ENCODE data around the gene ANGPTL1.

The ANGPTL1 gene

DNA sequence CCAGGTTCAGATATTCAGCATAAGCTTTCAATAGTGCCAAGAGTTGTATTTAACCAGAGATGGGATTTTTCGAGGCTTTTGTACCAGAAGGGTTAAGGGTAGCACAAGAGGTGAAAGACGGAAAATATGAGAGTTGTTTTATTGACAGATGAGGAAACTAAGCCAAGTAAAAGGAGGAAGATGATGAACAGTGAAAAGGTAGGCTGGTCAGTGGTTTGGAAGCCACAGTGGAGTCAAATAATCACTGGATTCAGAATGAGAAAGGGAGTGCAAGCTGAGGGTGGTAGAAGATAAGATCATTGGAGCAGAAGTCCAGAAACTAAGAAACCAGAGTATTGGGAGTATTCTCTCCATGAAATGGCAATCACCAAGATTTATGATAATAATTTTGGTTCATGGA, 45.7 kb downstream of the ANGPTL1 start (continued):
- TF ChIP-seq, protein P1, sequence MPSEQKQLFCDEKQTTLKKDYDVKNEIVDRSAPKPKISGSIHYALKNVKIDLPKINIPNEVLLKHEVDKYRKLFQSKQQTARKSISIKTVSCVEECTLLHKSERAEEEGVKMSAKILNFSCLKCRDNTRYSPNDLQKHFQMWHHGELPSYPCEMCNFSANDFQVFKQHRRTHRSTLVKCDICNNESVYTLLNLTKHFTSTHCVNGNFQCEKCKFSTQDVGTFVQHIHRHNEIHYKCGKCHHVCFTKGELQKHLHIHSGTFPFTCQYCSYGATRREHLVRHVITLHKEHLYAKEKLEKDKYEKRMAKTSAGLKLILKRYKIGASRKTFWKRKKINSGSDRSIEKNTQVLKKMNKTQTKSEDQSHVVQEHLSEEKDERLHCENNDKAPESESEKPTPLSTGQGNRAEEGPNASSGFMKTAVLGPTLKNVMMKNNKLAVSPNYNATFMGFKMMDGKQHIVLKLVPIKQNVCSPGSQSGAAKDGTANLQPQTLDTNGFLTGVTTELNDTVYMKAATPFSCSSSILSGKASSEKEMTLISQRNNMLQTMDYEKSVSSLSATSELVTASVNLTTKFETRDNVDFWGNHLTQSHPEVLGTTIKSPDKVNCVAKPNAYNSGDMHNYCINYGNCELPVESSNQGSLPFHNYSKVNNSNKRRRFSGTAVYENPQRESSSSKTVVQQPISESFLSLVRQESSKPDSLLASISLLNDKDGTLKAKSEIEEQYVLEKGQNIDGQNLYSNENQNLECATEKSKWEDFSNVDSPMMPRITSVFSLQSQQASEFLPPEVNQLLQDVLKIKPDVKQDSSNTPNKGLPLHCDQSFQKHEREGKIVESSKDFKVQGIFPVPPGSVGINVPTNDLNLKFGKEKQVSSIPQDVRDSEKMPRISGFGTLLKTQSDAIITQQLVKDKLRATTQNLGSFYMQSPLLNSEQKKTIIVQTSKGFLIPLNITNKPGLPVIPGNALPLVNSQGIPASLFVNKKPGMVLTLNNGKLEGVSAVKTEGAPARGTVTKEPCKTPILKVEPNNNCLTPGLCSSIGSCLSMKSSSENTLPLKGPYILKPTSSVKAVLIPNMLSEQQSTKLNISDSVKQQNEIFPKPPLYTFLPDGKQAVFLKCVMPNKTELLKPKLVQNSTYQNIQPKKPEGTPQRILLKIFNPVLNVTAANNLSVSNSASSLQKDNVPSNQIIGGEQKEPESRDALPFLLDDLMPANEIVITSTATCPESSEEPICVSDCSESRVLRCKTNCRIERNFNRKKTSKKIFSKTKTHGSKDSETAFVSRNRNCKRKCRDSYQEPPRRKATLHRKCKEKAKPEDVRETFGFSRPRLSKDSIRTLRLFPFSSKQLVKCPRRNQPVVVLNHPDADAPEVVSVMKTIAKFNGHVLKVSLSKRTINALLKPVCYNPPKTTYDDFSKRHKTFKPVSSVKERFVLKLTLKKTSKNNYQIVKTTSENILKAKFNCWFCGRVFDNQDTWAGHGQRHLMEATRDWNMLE (tag by site-specific recombination; conservative IDR thresholded peaks at IDR 0.05; ENCODE audit: low read depth): no peak
- TF ChIP-seq ZNF16 (tag by site-specific recombination; IDR thresholded peaks at IDR 0.05; ENCODE audit: low read depth) (no peak), ZNF114 (tag by site-specific recombination; IDR thresholded peaks at IDR 0.05) (no peak), ZNF354C (tag by site-specific recombination; IDR thresholded peaks at IDR 0.05; ENCODE audit: borderline replicate concordance, low read depth) (no peak), ZFP41 (tag by site-specific recombination; IDR thresholded peaks at IDR 0.05; ENCODE audit: borderline replicate concordance) (no peak), ZBTB7A (tag by site-specific recombination; IDR thresholded peaks at IDR 0.05; ENCODE audit: low read depth) (no peak), ZNF37A (tag by site-specific recombination; IDR thresholded peaks at IDR 0.05) (no peak), ZNF341 (tag by site-specific recombination; IDR thresholded peaks at IDR 0.05; ENCODE audit: low read depth) (no peak), ZNF366 (tag by site-specific recombination; conservative IDR thresholded peaks at IDR 0.05) (no peak), ZNF221 (tag by site-specific recombination; IDR thresholded peaks at IDR 0.05; ENCODE audit: borderline replicate concordance) (no peak), ZFHX2 (tag by site-specific recombination; conservative IDR thresholded peaks at IDR 0.05) (no peak), ZSCAN16 (tag by site-specific recombination; IDR thresholded peaks at IDR 0.05) (no peak), ZNF335 (tag by site-specific recombination; conservative IDR thresholded peaks at IDR 0.05) (no peak)
- TF ChIP-seq, protein P2, sequence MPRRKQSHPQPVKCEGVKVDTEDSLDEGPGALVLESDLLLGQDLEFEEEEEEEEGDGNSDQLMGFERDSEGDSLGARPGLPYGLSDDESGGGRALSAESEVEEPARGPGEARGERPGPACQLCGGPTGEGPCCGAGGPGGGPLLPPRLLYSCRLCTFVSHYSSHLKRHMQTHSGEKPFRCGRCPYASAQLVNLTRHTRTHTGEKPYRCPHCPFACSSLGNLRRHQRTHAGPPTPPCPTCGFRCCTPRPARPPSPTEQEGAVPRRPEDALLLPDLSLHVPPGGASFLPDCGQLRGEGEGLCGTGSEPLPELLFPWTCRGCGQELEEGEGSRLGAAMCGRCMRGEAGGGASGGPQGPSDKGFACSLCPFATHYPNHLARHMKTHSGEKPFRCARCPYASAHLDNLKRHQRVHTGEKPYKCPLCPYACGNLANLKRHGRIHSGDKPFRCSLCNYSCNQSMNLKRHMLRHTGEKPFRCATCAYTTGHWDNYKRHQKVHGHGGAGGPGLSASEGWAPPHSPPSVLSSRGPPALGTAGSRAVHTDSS (tag by site-specific recombination; IDR thresholded peaks at IDR 0.05): no peak

DNA sequence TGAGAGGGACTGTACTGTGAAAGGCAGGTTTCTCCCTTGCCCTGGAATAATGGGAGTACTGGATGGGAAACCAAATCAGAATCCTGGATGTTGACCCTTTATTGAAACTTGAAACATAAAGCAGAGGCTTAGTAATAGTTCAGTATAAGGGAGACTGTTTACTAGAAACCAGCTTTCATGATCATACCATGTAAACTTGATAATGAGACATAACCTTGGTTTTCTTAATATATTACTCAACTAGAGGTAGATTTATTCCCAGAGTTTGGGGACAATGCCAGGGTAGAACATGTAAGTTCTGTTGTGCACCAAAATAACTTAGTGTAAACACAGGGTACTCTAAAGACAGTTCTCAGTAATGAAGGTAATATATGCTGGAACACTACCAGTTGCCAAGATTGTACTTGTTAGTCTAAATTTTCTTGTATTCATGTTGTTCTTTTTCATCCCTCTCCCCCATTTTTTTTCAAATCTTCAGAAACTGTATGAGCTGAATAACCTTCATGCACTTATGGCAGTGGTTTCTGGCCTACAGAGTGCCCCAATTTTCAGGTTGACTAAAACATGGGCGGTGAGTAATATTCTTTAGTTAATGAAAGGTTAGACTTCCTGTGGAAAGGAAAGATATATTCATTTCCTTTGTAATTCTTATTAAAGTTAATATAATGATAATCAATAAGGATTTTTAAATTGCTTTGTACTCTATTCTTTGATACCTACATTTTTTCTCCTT, 49.6 kb downstream of the ANGPTL1 start:
- CTCF ChIA-PET: no interaction called here
- Histone ChIP-seq H3K4me3 (ENCODE audit: low read depth, low read length) (no peak overlapping the region), H3K27ac (ENCODE audit: extremely low read depth, low read depth, low read length) (no peak overlapping the region), H3K36me3 (ENCODE audit: control insufficient read depth in 2 of 2, insufficient read depth in 1 of 2, low read length in 2 of 2) (peaks cover 0 to 4% of the 10 kb centered on the region in 2 experiments; a peak in 1 of 3 replicates), H3K9me3 (ENCODE audit: control insufficient read depth, insufficient read depth, low read depth, low read length) (no peaks in the 10 kb centered on the region), H3K4me1 (ENCODE audit: control insufficient read depth, insufficient read depth, low read length) (no peaks in the 10 kb centered on the region; the same call in 1 of the 2 replicates)
- POLR2A ChIA-PET: no interaction called here
- TF ChIP-seq ZNF223 (tag by site-specific recombination; IDR thresholded peaks at IDR 0.05) (no peak), ZEB2 (tag by site-specific recombination; IDR thresholded peaks at IDR 0.05) (no peak), ZNF239 (tag by site-specific recombination; IDR thresholded peaks at IDR 0.05) (no peak), ZNF16 (tag by site-specific recombination; IDR thresholded peaks at IDR 0.05; ENCODE audit: low read depth) (no peak), ZNF146 (tag by site-specific recombination; IDR thresholded peaks at IDR 0.05) (no peak), GFI1B (tag by site-specific recombination; IDR thresholded peaks at IDR 0.05) (no peak), ZNF211 (tag by site-specific recombination; IDR thresholded peaks at IDR 0.05; ENCODE audit: low read depth) (no peak), ZNF514 (tag by site-specific recombination; IDR thresholded peaks at IDR 0.05) (no peak), ZNF324 (tag by site-specific recombination; IDR thresholded peaks at IDR 0.05) (no peak), TCF7L2 (IDR thresholded peaks at IDR 0.05; ENCODE audit: borderline replicate concordance, low read depth, low read length) (no peak)
- TF ChIP-seq, protein P3, sequence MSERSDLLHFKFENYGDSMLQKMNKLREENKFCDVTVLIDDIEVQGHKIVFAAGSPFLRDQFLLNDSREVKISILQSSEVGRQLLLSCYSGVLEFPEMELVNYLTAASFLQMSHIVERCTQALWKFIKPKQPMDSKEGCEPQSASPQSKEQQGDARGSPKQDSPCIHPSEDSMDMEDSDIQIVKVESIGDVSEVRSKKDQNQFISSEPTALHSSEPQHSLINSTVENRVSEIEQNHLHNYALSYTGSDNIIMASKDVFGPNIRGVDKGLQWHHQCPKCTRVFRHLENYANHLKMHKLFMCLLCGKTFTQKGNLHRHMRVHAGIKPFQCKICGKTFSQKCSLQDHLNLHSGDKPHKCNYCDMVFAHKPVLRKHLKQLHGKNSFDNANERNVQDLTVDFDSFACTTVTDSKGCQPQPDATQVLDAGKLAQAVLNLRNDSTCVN (tag by site-specific recombination; optimal IDR thresholded peaks at IDR 0.05): no peak
- TF ChIP-seq, protein P4, sequence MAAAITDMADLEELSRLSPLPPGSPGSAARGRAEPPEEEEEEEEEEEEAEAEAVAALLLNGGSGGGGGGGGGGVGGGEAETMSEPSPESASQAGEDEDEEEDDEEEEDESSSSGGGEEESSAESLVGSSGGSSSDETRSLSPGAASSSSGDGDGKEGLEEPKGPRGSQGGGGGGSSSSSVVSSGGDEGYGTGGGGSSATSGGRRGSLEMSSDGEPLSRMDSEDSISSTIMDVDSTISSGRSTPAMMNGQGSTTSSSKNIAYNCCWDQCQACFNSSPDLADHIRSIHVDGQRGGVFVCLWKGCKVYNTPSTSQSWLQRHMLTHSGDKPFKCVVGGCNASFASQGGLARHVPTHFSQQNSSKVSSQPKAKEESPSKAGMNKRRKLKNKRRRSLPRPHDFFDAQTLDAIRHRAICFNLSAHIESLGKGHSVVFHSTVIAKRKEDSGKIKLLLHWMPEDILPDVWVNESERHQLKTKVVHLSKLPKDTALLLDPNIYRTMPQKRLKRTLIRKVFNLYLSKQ (tag by site-specific recombination; IDR thresholded peaks at IDR 0.05; ENCODE audit: borderline replicate concordance): no peak

Data from HEK293 (cell line).